ENCODE results near the gene SPDYA.

Gene SPDYA

DNA sequence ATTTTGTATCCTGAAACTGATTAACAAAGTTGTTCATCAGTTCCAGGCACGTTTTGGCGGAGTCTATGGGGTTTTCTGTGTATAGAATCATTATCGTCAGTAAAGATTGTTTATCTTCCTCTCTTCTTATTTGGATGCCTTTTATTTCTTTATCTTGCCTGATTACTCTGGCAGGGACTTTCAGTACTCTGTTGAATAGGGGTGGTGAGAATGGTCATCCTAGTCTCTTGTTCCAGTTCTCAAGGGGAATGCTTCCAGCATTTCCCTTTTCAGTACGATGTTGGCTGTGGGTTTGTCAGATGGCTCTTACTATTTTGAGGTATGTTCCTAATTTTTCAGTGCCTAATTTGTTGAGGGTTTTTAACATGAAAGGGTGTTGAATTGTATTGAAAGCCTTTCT is 14.0 kb upstream of the SPDYA start:
- in situ Hi-C loops (cut with MboI; ENCODE audit: low pct_unique_long_range_greater_than_20kb, low sequenced_read_pairs, unreplicated experiment) = no loop called here
- no peak for DNase-seq (ENCODE audit: low spot score)
- TF ChIP-seq, protein P1, sequence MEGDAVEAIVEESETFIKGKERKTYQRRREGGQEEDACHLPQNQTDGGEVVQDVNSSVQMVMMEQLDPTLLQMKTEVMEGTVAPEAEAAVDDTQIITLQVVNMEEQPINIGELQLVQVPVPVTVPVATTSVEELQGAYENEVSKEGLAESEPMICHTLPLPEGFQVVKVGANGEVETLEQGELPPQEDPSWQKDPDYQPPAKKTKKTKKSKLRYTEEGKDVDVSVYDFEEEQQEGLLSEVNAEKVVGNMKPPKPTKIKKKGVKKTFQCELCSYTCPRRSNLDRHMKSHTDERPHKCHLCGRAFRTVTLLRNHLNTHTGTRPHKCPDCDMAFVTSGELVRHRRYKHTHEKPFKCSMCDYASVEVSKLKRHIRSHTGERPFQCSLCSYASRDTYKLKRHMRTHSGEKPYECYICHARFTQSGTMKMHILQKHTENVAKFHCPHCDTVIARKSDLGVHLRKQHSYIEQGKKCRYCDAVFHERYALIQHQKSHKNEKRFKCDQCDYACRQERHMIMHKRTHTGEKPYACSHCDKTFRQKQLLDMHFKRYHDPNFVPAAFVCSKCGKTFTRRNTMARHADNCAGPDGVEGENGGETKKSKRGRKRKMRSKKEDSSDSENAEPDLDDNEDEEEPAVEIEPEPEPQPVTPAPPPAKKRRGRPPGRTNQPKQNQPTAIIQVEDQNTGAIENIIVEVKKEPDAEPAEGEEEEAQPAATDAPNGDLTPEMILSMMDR (IDR thresholded peaks at IDR 0.05; ENCODE audit: extremely low read depth, insufficient read depth, missing control alignments) = no peak

- in situ Hi-C loops (cut with MboI; ENCODE audit: low pct_unique_long_range_greater_than_20kb, low sequenced_read_pairs, unreplicated experiment) = no loop called here
- TF ChIP-seq, protein P1 (IDR thresholded peaks at IDR 0.05; ENCODE audit: extremely low read depth, insufficient read depth, missing control alignments) = no peak
- no peak for DNase-seq (ENCODE audit: low spot score)
Observed at GRCh38 chr2:28801726-28802125, 8.9 kb upstream of the SPDYA start.

DNA sequence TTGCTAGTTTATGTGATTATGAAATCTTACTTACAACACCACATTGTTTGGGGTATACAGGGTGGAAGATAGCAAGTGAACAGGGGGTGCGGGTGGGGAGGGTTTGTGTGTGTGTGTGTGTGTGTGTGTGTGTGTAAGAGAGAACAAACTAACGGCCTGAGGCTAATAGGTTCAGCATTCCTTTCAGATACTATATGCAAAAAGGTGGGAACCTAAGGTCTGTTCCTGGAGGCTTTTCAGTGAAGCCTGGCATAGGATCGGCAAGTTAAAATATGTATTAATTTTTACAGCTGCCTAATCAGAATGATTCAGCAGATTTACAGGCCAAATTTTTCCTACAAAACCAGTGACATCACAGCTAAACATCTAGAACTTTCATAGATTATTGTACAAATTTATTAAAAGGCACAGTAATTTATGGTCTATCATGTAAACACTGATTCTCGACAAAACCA is 7.6 kb upstream of the SPDYA start:
- TF ChIP-seq, protein P1 (IDR thresholded peaks at IDR 0.05; ENCODE audit: extremely low read depth, insufficient read depth, missing control alignments) = no peak
- in situ Hi-C loops (cut with MboI; ENCODE audit: low pct_unique_long_range_greater_than_20kb, low sequenced_read_pairs, unreplicated experiment) = no loop called here
- DNase-seq (ENCODE audit: low spot score) = no peak

- DNase-seq (ENCODE audit: low spot score) = no peak
- in situ Hi-C loops (cut with MboI; ENCODE audit: low pct_unique_long_range_greater_than_20kb, low sequenced_read_pairs, unreplicated experiment) = no loop called here
- TF ChIP-seq, protein P1 (IDR thresholded peaks at IDR 0.05; ENCODE audit: extremely low read depth, insufficient read depth, missing control alignments) = no peak
Observed at GRCh38 chr2:28809927-28810326, 707 bp upstream of the SPDYA start.

- no peak for DNase-seq (ENCODE audit: low spot score)
- in situ Hi-C loops (cut with MboI; ENCODE audit: low pct_unique_long_range_greater_than_20kb, low sequenced_read_pairs, unreplicated experiment) = no loop called here
- TF ChIP-seq, protein P1 (IDR thresholded peaks at IDR 0.05; ENCODE audit: extremely low read depth, insufficient read depth, missing control alignments) = no peak
Observed at GRCh38 chr2:28818053-28818452, 7.4 kb downstream of the SPDYA start.

DNA sequence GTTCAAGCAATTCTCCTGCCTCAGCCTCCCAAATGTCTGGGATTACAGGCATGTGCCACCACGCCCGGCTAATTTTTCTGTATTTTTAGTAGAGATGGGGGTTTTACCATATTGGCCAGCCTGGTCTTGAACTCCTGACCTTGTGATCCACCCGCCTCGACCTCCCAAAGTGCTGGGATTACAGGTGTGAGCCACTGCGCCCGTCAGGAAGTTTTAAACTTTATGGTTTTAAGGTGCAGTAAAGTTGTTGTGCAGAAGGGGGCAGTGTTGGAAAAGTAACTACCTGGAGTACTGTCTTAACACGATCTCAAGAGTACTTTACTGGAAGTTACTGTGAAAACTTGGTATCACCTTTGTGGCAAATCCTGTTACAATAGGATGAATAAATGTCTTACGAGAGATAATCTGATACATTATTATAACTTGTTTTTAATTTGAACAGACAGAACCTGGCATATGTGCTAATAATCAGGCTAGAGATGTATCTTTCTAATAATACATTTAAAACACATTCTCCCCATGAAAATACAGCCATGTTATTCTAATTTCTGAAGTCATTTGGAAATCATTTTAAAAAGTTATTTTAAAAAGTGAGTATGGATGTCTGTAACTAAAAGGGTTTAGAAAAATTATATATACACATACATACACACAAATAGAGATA is 10.8 kb downstream of the SPDYA start:
- in situ Hi-C loops (cut with MboI; ENCODE audit: low pct_unique_long_range_greater_than_20kb, low sequenced_read_pairs, unreplicated experiment) = no loop called here
- TF ChIP-seq, protein P1 (IDR thresholded peaks at IDR 0.05; ENCODE audit: extremely low read depth, insufficient read depth, missing control alignments) = peak; percentile 71
- peak; percentile 36 for DNase-seq (ENCODE audit: low spot score)
